ENCODE measurements around the gene CFAP74. TPM values are rescaled to one million over a fixed set of nuclear protein-coding genes. Genes with fewer than 3 reads are reported as not detected.
A peak's percentile ranks its signal among the peaks of the same experiment; 100 is the strongest.

The CFAP74 gene
- total and polyA plus RNA-seq, 2 of the 13 experiments (the other 11 are each of a cell fraction or from before 2014, with no cell fraction given) = 0.27 to 0.62 TPM

DNA sequence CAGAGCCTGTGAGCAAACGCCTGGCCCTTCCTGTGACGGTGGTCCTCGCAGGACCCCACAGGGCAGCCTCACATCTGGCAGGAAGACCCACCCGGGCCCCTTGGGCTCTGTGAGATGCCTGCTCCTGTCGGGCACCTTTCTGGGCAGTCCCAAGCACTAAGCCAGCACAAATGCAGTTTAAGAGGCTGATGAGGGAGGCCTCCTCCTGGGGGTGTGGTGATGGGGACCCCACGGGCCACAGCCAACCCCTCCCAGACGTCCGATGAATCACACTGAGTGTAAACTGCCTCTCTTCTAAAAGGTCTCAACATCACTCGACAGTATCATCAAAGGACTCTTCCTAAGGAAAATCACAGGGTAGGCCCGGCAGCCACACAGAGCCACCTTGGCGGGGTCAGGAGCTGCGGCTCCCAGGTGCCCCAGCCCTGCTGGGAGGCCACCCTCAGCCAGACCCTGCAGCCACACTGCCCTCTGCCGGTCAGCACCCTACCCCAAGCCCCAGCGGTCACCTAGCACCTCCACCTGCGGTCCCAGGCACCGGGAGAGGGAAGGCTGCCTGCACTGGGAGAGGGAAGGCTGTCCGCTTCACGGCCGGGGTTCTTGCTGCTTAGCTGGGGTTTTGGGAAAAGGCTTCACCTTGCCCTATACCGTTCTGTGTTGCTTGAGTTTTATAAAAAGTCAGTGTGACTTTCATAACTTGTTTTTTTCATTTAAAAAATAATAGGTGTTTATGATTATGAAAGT lies 42.8 kb upstream of the CFAP74 start (continued):
- TF ChIP-seq, protein P1, sequence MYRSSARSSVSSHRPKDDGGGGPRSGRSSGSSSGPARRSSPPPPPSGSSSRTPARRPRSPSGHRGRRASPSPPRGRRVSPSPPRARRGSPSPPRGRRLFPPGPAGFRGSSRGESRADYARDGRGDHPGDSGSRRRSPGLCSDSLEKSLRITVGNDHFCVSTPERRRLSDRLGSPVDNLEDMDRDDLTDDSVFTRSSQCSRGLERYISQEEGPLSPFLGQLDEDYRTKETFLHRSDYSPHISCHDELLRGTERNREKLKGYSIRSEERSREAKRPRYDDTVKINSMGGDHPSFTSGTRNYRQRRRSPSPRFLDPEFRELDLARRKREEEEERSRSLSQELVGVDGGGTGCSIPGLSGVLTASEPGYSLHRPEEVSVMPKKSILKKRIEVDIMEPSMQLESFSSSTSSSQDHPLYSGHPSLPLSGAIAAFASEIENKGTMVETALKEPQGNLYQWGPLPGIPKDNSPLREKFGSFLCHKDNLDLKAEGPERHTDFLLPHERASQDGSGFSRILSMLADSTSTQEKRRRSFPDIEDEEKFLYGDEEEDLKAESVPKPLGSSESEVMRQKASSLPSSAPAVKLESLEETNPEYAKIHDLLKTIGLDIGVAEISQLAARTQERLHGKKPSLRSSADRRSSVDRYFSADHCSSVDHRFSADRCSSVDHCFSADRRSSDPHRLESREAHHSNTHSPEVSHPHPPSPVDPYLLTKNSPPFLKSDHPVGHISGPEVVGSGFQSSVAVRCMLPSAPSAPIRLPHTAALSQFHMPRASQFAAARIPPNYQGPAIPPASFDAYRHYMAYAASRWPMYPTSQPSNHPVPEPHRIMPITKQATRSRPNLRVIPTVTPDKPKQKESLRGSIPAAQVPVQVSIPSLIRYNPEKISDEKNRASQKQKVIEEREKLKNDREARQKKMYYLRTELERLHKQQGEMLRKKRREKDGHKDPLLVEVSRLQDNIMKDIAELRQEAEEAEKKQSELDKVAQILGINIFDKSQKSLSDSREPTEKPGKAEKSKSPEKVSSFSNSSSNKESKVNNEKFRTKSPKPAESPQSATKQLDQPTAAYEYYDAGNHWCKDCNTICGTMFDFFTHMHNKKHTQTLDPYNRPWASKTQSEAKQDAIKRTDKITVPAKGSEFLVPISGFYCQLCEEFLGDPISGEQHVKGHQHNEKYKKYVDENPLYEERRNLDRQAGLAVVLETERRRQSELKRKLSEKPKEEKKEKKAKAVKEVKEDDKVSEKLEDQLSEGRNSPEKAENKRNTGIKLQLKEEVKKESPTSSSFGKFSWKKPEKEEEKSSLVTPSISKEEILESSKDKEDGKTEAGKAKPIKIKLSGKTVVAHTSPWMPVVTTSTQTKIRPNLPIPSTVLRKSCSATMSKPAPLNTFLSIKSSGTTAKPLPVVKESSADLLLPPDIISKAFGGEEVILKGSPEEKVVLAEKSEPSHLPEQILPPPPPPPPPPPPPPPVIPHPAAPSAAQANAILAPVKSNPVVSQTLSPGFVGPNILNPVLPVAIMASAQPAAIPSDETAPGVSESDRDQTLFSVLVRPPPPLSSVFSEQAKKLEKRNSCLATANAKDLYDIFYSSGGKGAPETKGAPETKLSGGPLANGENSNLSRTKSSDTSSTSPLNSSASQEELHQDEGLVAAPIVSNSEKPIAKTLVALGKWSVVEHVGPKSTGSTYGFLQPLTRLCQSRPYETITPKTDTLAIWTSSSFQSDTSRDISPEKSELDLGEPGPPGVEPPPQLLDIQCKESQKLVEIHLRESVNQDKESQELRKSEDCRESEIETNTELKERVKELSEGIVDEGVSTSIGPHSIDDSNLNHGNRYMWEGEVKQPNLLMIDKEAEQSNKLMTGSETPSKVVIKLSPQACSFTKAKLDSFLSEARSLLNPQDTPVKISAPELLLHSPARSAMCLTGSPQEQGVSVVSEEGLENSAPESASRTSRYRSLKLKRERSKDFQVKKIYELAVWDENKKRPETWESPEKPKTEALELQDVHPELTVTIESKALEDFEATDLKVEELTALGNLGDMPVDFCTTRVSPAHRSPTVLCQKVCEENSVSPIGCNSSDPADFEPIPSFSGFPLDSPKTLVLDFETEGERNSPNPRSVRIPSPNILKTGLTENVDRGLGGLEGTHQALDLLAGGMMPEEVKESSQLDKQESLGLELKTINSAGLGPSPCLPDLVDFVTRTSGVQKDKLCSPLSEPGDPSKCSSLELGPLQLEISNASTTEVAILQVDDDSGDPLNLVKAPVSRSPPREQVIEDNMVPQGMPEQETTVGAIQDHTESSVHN (CRISPR knock-in tag; IDR thresholded peaks at IDR 0.05) = no peak
- TF ChIP-seq ZNF232 (CRISPR knock-in tag; IDR thresholded peaks at IDR 0.05; ENCODE audit: borderline replicate concordance) = no peak; the same call in 1 of the 2 replicates
- TF ChIP-seq POLR2G (IDR thresholded peaks at IDR 0.05; ENCODE audit: low read depth, low read length) = no peak
- no peak for TF ChIP-seq PRDM4 (CRISPR knock-in tag; IDR thresholded peaks at IDR 0.05; ENCODE audit: borderline replicate concordance)
- TF ChIP-seq ARNT (IDR thresholded peaks at IDR 0.05) = no peak
- no peak for TF ChIP-seq KLF16 (CRISPR knock-in tag; IDR thresholded peaks at IDR 0.05)
- TF ChIP-seq SAP130 (CRISPR knock-in tag; IDR thresholded peaks at IDR 0.05; ENCODE audit: low read depth) = peak; percentile 82
- no peak for TF ChIP-seq ZFX (CRISPR knock-in tag; IDR thresholded peaks at IDR 0.05; ENCODE audit: low read depth)
- no peak for TF ChIP-seq RARG (CRISPR knock-in tag; IDR thresholded peaks at IDR 0.05; ENCODE audit: low read depth)
- TF ChIP-seq ZBTB39 (CRISPR knock-in tag; IDR thresholded peaks at IDR 0.05) = no peak

Data from HepG2 (cell line).